ENCODE results near the gene GABRQ.
A peak's percentile ranks its signal among the peaks of the same experiment; 100 is the strongest.

GABRQ gene

GRCh38 chrX:152637649-152638442 is at the start of gene GABRQ:
Gene GABRQ, plus strand, starts transcription at chrX:152637895. Its CDS starts 308 bp downstream, at chrX:152638203.
- DNase-seq: peak in 1 of 2 donors; percentile 33

DNA sequence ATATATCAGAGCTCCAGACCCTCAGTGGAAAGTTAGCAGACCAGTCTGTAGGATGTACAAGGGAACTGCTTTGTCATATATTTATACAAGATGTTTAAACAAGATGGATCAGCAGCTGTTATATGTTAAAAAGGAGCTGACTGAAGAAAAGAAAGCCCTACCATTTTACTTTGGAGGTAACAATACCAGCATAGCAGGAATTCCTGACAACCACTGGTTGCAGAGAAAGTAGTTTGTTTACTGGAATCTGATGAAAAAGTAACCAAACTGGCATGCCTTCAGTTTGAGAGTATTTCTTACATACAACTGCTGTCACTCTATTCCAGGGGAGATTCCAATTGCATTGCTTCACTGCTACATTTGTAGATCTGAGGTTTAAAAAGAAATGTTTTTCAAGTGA is 49.5 kb upstream of the GABRQ start:
- DNase-seq: no peak

DNA sequence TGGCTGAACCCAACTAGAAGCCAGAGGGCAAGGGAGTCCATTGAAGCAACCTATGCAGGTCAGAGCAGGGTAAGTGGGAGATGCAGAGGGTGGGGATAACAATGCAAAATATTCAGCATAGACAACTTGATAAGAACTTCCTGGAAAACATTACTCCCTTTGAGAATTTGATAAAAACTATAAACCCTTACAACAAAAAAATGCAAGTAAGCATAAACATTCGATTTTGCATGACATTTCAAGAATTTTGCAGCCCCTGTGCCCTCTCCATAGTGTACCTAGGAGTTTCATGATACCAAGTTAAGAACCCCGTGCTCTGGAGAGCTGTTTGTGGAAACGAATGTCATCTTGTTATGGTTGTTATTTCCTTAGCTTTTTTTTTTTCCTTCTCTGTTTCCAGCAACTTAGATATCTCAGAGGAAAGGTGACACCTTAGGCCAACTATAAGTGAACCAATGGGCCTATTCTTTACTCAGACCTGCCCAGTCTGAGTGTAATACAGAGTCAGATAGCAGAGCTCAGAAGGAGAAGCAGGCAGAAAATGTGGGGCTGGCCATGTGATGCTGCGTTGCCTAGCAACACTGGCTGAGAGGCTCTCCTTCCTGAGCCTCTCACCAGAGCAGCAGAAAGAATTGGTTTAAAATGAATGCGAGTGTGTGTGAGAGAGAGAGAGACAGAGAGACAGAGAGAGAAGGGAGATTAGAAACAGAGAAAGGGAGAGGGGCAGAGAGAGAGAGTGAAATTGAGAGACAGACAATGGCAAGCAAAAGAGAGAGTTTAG is 36.7 kb upstream of the GABRQ start:
- no peak for DNase-seq

DNA sequence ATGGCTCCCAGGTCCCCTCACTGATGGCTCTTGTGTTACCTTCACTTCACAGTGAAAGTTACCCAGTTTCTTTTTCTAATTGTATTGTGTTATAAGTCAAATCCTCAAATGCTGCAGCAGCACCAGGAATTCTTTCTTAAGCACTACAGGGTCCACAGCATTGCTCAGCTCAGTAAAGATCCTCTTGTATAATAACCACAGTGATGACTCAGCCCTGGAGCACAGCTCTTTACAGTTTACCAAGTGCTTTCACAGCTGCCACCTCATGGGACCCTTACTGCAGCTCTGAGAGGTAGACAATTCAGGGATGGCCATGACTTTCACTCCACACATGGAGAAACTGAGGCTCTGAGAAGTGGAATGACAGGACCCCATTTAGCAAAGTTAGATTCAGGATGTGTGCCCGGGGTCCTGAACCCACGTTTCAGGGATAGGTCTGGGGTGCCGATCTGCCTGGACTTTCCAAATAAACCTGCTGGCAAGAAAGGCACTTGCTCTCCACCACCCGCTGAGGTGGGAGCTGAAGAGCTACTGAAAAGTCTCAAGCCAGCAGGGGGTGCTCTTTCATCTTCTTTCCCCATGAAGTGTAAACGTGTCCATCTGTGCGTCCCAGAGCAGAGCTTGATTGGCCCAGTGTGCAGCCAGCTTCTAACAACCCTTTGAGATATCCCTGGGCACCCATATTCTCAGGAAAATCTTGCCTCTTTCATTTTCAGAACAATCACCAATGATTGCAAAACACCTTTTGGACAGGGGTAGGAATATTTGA is 35.7 kb upstream of the GABRQ start:
- peak in 1 of 2 donors; percentile 4 for DNase-seq

DNA sequence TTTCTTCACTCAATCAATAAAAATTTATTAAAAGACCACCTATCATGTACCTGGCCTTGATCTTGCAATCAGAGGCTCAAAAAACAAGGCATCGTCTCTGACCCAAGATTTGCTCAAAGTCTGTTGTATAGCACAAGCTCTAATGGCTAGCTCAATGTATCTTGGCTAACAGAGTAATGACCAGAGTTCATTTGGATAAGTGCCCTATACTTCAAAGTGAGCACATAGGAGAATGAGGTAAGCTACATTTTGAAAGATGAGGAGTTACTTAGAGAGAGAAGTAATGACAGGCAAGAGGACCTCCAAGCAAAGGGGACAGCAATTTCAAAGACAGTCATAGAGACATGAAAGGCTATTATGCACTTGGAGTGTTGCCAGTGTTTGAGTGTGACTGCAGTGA is 22.9 kb upstream of the GABRQ start:
- DNase-seq: no peak

- DNase-seq: no peak
These were observed 17.8 kb upstream of the GABRQ start for GRCh38 chrX:152619897-152620296.

DNA sequence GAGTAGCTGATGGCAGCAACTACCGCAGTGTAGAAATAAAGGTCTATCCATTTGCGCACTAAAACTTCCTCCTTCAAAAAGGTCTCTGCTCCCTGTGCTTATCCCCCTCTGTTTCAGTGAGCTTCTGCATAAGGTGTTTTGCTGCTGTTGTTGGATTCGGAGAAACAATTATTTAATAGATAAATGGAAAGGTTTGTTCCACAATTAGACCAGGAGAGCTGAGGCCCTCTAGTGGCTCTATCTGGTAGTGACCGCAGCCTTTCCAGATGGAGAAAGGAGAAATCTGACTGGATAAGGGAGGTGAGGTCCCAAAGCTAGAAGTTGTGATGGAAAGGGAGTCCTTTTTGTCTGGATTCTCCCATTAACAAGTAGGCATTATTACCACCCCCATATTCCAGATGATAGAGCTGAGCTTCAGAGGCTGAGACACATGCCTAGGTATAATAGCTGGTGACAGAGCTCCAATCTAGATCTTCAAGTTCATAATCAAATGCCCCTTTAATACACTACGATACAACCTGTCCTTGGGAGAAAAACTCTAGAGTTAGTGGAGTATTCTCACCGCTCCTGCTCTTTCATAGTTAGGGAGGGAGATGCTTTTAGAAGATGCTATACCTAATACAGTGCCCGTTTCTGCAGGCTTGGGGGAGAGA is 5.1 kb upstream of the GABRQ start:
- peak; percentile 38 to 57 for DNase-seq

DNA sequence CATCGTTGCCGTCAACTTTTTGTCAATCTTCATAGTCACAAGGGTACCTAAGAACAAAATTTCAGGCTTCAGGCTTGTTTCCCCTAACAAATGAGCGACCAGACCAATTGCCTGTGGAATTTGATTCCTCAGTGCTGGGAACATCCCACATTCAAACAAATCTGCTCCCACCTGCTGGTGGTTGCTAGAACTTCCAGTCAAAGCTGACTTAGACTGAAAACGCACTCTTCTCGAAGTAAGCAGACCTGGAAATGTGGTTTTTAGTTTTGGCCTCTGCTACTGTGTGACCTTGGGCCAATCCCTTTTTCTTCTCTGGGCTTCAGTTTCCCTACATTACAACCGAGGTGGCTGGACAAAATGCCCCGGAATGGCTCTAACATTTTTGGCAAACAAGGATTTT is 1.8 kb upstream of the GABRQ start:
- DNase-seq: no peak

- DNase-seq: no peak
These were observed 779 bp downstream of the GABRQ start for GRCh38 chrX:152638443-152638904.

DNA sequence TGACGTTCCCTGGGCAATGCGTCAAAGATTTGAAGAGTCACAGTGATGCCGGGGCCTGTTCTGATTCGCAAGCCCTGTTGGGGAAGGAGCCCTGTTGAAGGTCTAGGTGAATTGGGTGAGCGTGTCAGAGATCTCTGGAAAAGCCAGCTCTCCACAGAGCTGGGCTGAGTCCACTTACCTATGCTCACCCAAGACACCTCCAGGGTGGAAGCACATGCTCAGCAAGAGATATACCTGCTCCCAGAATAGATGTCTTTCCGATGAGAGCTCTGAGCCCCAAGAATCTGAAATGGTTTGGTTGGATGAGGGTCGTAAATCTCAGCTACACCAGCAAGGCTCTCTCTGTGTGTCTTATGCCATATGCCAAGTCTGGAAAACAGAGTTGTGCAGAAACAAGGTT is 1.7 kb downstream of the GABRQ start:
- DNase-seq: no peak

- no peak for DNase-seq
These were observed 2.5 kb downstream of the GABRQ start for GRCh38 chrX:152640034-152640818.

- DNase-seq: no peak
These were observed 3.7 kb downstream of the GABRQ start for GRCh38 chrX:152641256-152641875.

DNA sequence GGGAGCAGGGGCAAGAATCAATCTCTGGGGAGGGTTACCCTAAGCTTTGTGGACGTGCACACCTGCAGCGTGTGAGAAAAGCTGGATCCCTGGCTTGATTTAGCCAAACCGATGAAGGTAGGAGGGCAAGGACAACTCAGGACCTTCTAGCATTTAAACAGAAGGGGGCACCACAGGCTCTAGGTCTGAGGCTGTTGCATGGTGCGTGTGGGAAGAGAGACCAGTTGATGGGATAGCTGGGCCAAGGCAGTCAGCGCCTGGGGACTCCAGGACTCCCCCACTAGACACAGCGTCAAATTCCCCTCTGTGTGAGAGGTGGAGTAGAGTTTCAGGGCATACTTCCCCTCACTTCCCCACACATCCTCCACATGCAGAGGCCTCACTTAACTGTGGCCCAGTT is 4.3 kb downstream of the GABRQ start:
- no peak for DNase-seq

GRCh38 chrX:152642931-152643564 is 5.4 kb downstream of the GABRQ start:
- DNase-seq: no peak

DNA sequence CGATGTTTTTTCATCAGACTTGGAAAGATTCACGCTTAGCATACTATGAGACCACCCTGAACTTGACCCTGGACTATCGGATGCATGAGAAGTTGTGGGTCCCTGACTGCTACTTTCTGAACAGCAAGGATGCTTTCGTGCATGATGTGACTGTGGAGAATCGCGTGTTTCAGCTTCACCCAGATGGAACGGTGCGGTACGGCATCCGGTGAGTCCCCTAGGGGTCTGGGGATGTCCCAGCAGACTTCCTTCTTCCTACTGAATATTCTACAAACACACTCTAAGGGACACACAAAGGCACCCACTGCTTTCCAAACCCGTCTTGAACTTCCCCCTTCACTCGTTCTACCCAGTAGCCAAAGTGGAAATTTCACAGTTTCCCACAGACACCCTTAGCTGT is 9.3 kb downstream of the GABRQ start:
- no peak for DNase-seq

- DNase-seq: no peak
These were observed 10.3 kb downstream of the GABRQ start for GRCh38 chrX:152647978-152648377.

DNA sequence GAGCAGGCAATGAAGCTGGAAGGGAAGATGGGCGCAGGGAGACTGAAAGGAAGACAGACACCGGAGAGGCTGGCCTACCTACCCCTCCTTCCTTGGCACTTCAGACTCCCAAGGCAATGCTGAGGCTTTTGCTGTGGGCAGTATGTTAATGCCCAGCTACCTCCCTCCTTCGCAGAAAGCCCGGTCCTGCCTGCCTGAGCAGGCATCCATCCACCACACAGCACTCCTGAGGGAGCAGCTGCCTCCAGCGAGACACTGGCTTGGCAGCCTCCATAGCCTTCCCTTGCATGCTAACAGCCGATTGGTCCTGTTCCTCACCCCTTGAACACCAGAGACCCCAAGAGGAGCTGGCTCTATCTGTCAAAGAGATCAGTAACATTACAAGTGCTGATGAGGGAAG is 14.4 kb downstream of the GABRQ start:
- no peak for DNase-seq

- no peak for DNase-seq
These were observed 14.8 kb downstream of the GABRQ start for GRCh38 chrX:152652467-152652866.

- no peak for DNase-seq
These were observed 18.4 kb downstream of the GABRQ start for GRCh38 chrX:152656087-152656486.

DNA sequence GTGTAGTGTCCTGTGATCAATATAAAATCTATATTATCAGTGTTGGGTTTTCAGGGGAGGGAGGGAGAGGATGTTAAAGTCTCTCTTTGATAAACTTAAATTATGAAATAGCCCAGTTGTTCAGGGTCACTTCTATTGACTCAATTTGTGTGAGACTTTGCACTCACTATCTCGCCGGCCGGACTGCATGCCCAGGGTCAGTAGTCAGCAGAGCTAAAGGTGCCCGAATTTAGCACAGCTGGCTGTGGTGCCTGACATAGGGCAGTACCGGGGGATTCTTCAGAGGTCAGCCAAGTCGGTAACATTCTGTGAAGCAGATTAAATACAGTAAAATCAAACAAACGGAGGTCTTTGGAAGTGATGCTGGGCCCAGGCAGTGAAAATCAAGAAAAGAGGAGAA is 19.2 kb downstream of the GABRQ start:
- DNase-seq: no peak

DNA sequence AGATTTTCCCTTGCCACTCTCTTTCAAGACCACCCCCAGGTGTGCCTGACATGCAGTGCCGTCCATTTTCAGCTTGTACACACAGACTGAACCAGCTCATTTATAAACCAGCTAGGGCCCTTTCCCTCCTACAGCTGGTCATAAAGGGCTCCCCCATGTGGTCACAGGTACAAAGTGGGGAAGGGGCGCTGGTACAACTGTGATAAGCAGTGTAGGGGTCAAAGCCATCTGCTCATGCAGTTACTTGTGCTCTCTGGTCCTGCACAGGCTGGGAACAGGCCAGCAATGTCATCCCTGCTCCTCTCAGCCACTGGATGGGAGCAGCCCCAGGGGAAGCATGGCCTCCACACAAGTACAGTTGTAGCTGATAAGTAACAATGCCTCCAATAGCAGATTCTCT is 20.6 kb downstream of the GABRQ start:
- DNase-seq: no peak

All from stimulated activated CD4-positive, alpha-beta T cell treated with anti-CD3 and anti-CD28 coated beads, Interleukin-2, amount 100 ng/mL, for 24 hours (primary cell).